BJ (cell line): ENCODE results near the gene AP4S1. TPM values are rescaled to one million over a fixed set of nuclear protein-coding genes. Genes with fewer than 3 reads are reported as not detected.

Source experiments
- CTCF ChIA-PET: fragments of 350-600 bp; formaldehyde crosslinking; extraction: SDS; loops from one replicate; lab custom pipeline; 2021; ENCODE audit warnings: antibody characterized with exemption, inconsistent platforms; lab: Yijun Ruan, JAX
- POLR2A ChIA-PET: fragments of 300-600 bp; sonication (Branson Sonifier 250); formaldehyde crosslinking; extraction: SDS; loops from one replicate; lab custom pipeline; 2021; ENCODE audit warnings: antibody characterized with exemption; lab: Charles Lee
- DNase-seq: peaks from one replicate; pipeline ENCODE4 v3.0.0-alpha.2; 2011; ENCODE audit warnings: low read depth
- H3K27me3 ChIP-seq: 2 replicates; pipeline ENCODE4 v1.6.0; 2011; ENCODE audit warnings: low read length; ENCODE audit not compliant: control insufficient read depth, insufficient read depth
- H3K36me3 ChIP-seq: 2 replicates; pipeline ENCODE4 v1.5.1; 2011; ENCODE audit warnings: low read length; ENCODE audit not compliant: control insufficient read depth, insufficient read depth
- H3K4me3 ChIP-seq: 2 replicates; pipeline ENCODE4 v1.5.1; 2011; ENCODE audit warnings: low read depth, mild to moderate bottlenecking, control low read depth, low read length
- CTCF ChIP-seq: IDR thresholded peaks from 2 replicates; pipeline ENCODE4 v1.5.1; 2011; ENCODE audit warnings: low read depth, mild to moderate bottlenecking, control low read depth, inconsistent platforms, low read length, moderate library complexity; ENCODE audit not compliant: insufficient read depth
- polyA plus RNA-seq: library from polyadenylated mRNA; depleted of rRNA; stranded (reverse); fragments of >200 nt; gene quantifications from 2 replicates; pipeline ENCODE4 v1.2.3, GENCODE V29; 2011; rRNA removed
- small RNA-seq: library from RNA; depleted of rRNA; stranded (forward); fragments of <200 nt; gene quantifications from one replicate; pipeline ENCODE3, GENCODE V24; 2012; ENCODE audit warnings: low replicate concordance, low read depth; ENCODE audit not compliant: insufficient read length

The AP4S1 gene
- polyA plus RNA-seq, 1 experiment = 2.5 TPM

GRCh38 chr14:31137214-31137889 lies 111.9 kb downstream of the AP4S1 start:
- DNase-seq = no peak
- Histone ChIP-seq H3K36me3 (peaks cover 5% of the 10 kb centered on the region), H3K27me3 (no peaks in the 10 kb centered on the region), H3K4me3 (no peak overlapping the region)
- POLR2A ChIA-PET = no interaction called here
- CTCF ChIA-PET = no interaction called here
- no peak for TF ChIP-seq CTCF

- ChIA-PET POLR2A (no interaction called here), CTCF (interaction anchor here (1.0 kb wide), 1 partner anchor 8 kb away, joined by 3 read pairs; no protein-coding TSS in a partner anchor)
- peaks cover 5% of the 10 kb centered on the region for H3K36me3 ChIP-seq
- TF ChIP-seq CTCF = no peak
- no peak overlapping the region for H3K4me3 ChIP-seq
- H3K27me3 ChIP-seq = no peaks in the 10 kb centered on the region
- DNase-seq = no peak
These were observed 112.9 kb downstream of the AP4S1 start for GRCh38 chr14:31138301-31138700.

DNA sequence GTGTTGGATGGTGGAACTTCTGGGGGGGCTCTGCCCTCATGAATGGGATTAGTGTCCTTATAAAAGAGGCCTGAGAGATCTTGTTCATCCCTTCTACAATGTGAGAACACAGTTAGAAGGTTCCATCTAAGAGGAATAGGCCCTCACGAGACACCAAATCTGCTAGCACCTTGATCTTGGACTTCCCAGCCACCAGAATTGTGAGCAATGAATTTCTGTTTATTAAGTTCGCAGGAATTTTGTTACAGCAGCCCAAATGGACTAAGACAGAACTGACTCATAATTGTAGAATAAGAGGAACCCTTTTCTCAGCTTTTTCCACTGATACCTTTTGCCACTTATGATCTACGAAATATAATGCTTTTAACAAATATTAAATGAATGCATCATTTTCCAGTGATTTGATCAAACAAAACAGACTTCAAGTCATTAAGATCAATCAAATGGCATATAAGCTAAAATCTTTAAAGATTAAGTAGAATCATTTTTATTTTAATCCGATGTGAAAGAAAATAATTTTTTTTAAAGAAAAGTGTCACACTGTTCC lies 113.9 kb downstream of the AP4S1 start:
- CTCF ChIA-PET = interaction anchor here (0.9 kb wide), 1 partner anchor 12 kb away, joined by 3 read pairs; no protein-coding TSS in a partner anchor
- POLR2A ChIA-PET = no interaction called here
- peaks cover 5% of the 10 kb centered on the region for H3K36me3 ChIP-seq
- DNase-seq = no peak
- TF ChIP-seq CTCF = no peak
- H3K27me3 ChIP-seq = no peaks in the 10 kb centered on the region
- no peak overlapping the region for H3K4me3 ChIP-seq

DNA sequence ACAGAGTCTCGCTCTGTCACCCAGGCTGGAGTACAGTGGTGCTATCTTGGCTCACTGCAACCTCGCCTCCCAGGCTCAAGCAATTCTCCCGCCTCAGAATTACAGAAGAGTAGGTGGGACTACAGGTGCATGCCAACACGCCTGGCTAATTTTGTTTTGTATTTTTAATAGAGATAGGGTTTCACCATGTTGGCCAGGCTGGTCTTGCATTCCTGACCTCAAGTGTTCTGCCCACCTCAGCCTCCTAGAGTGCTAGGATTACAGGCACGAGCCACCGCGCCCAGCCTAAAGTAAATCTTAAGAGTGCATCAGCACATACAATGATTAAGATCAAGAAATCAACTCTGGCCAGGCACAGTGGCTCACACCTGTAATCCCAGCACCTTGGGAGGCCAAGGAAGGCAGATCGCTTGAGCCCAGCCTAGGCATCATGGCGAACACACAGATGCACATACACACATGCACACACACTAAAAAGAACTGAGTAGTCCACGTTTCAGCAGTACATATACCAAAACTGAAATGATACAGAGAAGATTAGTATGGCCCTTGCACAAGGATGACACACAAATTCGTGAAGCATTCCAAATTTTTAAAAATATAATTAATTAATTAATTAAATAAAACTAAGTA lies 117.1 kb downstream of the AP4S1 start:
- no peak overlapping the region for H3K4me3 ChIP-seq
- no peaks in the 10 kb centered on the region for H3K27me3 ChIP-seq
- DNase-seq = no peak
- POLR2A ChIA-PET = no interaction called here
- no peak for TF ChIP-seq CTCF
- CTCF ChIA-PET = no interaction called here
- H3K36me3 ChIP-seq = peaks cover 3% of the 10 kb centered on the region; the same call in 1 of the 2 replicates

Small RNAs within 50 kb of the gene (small RNA-seq; reads per million reads assigned to genes)
- gene MIR624 (55.0 reads per million, percentile 89 among the genes with 10 or more reads in this experiment), gene RNU6-541P (not detected)

Other genes starting within 250 kb of the AP4S1 start
- gene COCH, start 151.1 kb upstream of the AP4S1 start, polyA plus RNA-seq = 0.10 and 0.18 TPM in 2 replicates
- 14.8 and 26.2 TPM in 2 replicates for gene STRN3, start 730 bp downstream of the AP4S1 start, polyA plus RNA-seq
- 70.5 and 95.7 TPM in 2 replicates for gene HECTD1, start 182.1 kb downstream of the AP4S1 start, polyA plus RNA-seq